GM12878 (cell line): Measurements from ENCODE around the gene ART3. TPM values are rescaled to one million over a fixed set of nuclear protein-coding genes. Genes with fewer than 3 reads are reported as not detected.

Experiments used
- ATF7 ChIP-seq: fragments of 450-650 bp; IDR thresholded peaks from 2 replicates; pipeline ENCODE4 v1.6.1; 2016; ENCODE audit warnings: low read depth, mild to moderate bottlenecking
- CBFB ChIP-seq: IDR thresholded peaks from 2 replicates; pipeline ENCODE4 v1.6.1; 2016; ENCODE audit warnings: antibody characterized with exemption, low read depth
- CBX5 ChIP-seq: sonication (generic); IDR thresholded peaks from 2 replicates; pipeline ENCODE4 v1.6.1; 2016; ENCODE audit warnings: low read depth, moderate library complexity, mild to moderate bottlenecking, inconsistent platforms
- CHD2 ChIP-seq: IDR thresholded peaks from 2 replicates; pipeline ENCODE4 v1.6.1; 2011; ENCODE audit warnings: low read depth, low read length, improper control_type of control experiment, borderline replicate concordance
- CUX1 ChIP-seq: IDR thresholded peaks from 2 replicates; pipeline ENCODE4 v1.6.1; 2012; ENCODE audit warnings: improper control_type of control experiment, low read depth, low read length; ENCODE audit not compliant: insufficient replicate concordance
- EED ChIP-seq: sonication (generic); IDR thresholded peaks from 2 replicates; pipeline ENCODE4 v1.6.1; 2016; ENCODE audit warnings: antibody characterized with exemption, low read depth
- EP300 ChIP-seq, 2 experiments: fragments of 150-350 bp in 1 of 2; IDR thresholded peaks; 2 replicates each; pipeline ENCODE4 v1.6.1; 2011 to 2012; ENCODE audit warnings: low read depth in 2 of 2, low read length in 2 of 2, borderline replicate concordance in 1 of 2, improper control_type of control experiment in 1 of 2, inconsistent platforms in 1 of 2; ENCODE audit not compliant: control insufficient read depth in 1 of 2
- FOXM1 ChIP-seq: IDR thresholded peaks from 2 replicates; pipeline ENCODE4 v1.6.1; 2012; ENCODE audit warnings: low read depth, mild to moderate bottlenecking, inconsistent platforms, low read length, moderate library complexity
- GATAD2B ChIP-seq: fragments of 450-650 bp; conservative IDR thresholded peaks from 2 replicates; pipeline ENCODE4 v1.6.1; 2017; ENCODE audit warnings: low read depth, mild to moderate bottlenecking, moderate library complexity
- IRF4 ChIP-seq: IDR thresholded peaks from 2 replicates; pipeline ENCODE4 v1.6.1; 2011; ENCODE audit warnings: low read depth, low read length
- MEF2A ChIP-seq: IDR thresholded peaks from 2 replicates; pipeline ENCODE4 v1.6.1; 2011; ENCODE audit warnings: low read depth, mild to moderate bottlenecking, low read length, moderate library complexity; ENCODE audit not compliant: insufficient read depth
- MXI1 ChIP-seq: fragments of 150-350 bp; IDR thresholded peaks from 2 replicates; pipeline ENCODE4 v1.6.1; 2011; ENCODE audit warnings: low read depth, mild to moderate bottlenecking, inconsistent platforms, low read length, improper control_type of control experiment
- POLR2A ChIP-seq: IDR thresholded peaks from 2 replicates; pipeline ENCODE4 v1.6.1; 2011; ENCODE audit warnings: low read depth, mild to moderate bottlenecking, low read length
- RAD51 ChIP-seq: fragments of 450-650 bp; IDR thresholded peaks from 2 replicates; pipeline ENCODE4 v1.6.1; 2016; ENCODE audit warnings: moderate library complexity, mild to moderate bottlenecking, inconsistent platforms
- REST ChIP-seq: IDR thresholded peaks from 2 replicates; pipeline ENCODE4 v1.6.1; 2012; ENCODE audit warnings: mild to moderate bottlenecking, low read depth, low read length
- SIN3A ChIP-seq: IDR thresholded peaks from 2 replicates; pipeline ENCODE4 v1.6.1; 2012; ENCODE audit warnings: low read depth, low read length, improper control_type of control experiment
- SRF ChIP-seq, 2 experiments: IDR thresholded peaks; 2 replicates each; pipeline ENCODE4 v1.6.1; 2011; ENCODE audit warnings: low read depth in 2 of 2, low read length in 2 of 2, mild to moderate bottlenecking in 1 of 2, moderate library complexity in 1 of 2
- ZNF384 ChIP-seq: IDR thresholded peaks from 2 replicates; pipeline ENCODE4 v1.6.1; 2012; ENCODE audit warnings: low read depth, mild to moderate bottlenecking, low read length, improper control_type of control experiment, borderline replicate concordance
- polyA plus RNA-seq, 11 experiments: library from polyadenylated mRNA; depleted of rRNA in 4 of 11; unstranded in 6 of 11; stranded (reverse) in 5 of 11; fragments of >200 nt; fragmentation: Nextera tagmentation in 4 of 11; fragmentation: Illumina TruSeq in 1 of 11; extraction: Ambion mirVana in 4 of 11; extraction: Trizol in 1 of 11; gene quantifications; 1 replicate in 1 of 11; 2 replicates in 10 of 11; pipeline versions ENCODE4 v1.2.1 to v1.2.3, GENCODE V29; 2011 to 2016; ENCODE audit warnings: inconsistent platforms in 2 of 11, missing spikeins in 2 of 11, low read depth in 1 of 11
- total RNA-seq, 4 experiments: library from RNA; depleted of rRNA in 3 of 4; stranded (reverse); fragments of >200 nt in 3 of 4; fragmentation: Illumina TruSeq in 1 of 4; extraction: Trizol in 1 of 4; gene quantifications; 2 replicates each; pipeline versions ENCODE4 v1.2.1 to v1.2.3, GENCODE V29; 2013 to 2021
- TF ChIP-seq, protein P1 (sequence below): fragments of 150-350 bp; IDR thresholded peaks from 2 replicates; pipeline ENCODE4 v1.6.1; 2016; ENCODE audit warnings: low read depth, low read length

Gene ART3
- total and polyA plus RNA-seq, 10 of the 15 experiments (the other 5 are each of a cell fraction or from before 2014, with no cell fraction given): 0.18 to 0.50 (median 0.26) TPM; not detected in 6

- TF ChIP-seq REST: peak; percentile 46; the same call in 1 of the 2 replicates
- peak; percentile 27 for TF ChIP-seq CUX1
- TF ChIP-seq SRF (IDR thresholded peaks at IDR 0.05; ENCODE audit: low read depth in 2 of 2, low read length in 2 of 2): peak in 1 of 2 experiments; percentile 70; a peak in 1 of 4 replicates
- no peak for TF ChIP-seq POLR2A
- TF ChIP-seq, protein P1, sequence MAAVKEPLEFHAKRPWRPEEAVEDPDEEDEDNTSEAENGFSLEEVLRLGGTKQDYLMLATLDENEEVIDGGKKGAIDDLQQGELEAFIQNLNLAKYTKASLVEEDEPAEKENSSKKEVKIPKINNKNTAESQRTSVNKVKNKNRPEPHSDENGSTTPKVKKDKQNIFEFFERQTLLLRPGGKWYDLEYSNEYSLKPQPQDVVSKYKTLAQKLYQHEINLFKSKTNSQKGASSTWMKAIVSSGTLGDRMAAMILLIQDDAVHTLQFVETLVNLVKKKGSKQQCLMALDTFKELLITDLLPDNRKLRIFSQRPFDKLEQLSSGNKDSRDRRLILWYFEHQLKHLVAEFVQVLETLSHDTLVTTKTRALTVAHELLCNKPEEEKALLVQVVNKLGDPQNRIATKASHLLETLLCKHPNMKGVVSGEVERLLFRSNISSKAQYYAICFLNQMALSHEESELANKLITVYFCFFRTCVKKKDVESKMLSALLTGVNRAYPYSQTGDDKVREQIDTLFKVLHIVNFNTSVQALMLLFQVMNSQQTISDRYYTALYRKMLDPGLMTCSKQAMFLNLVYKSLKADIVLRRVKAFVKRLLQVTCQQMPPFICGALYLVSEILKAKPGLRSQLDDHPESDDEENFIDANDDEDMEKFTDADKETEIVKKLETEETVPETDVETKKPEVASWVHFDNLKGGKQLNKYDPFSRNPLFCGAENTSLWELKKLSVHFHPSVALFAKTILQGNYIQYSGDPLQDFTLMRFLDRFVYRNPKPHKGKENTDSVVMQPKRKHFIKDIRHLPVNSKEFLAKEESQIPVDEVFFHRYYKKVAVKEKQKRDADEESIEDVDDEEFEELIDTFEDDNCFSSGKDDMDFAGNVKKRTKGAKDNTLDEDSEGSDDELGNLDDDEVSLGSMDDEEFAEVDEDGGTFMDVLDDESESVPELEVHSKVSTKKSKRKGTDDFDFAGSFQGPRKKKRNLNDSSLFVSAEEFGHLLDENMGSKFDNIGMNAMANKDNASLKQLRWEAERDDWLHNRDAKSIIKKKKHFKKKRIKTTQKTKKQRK: no peak
- TF ChIP-seq CBX5: peak; percentile 84; the same call in 1 of the 2 replicates
- TF ChIP-seq ZNF384: no peak
- TF ChIP-seq EED: 0 out of 2 replicates have a peak, but pooled peaks have one; percentile 37
- TF ChIP-seq MEF2A: peak; percentile 95
- TF ChIP-seq MXI1: no peak
- TF ChIP-seq EP300 (IDR thresholded peaks at IDR 0.05; ENCODE audit: borderline replicate concordance in 1 of 2, control insufficient read depth in 1 of 2, low read depth in 2 of 2, low read length in 2 of 2): peak; percentile 29 to 71; a peak in 2 of 4 replicates
- peak; percentile 99 for TF ChIP-seq FOXM1
- TF ChIP-seq SIN3A: no peak
- no peak for TF ChIP-seq CHD2
- 0 out of 2 replicates have a peak, but pooled peaks have one; percentile 33 for TF ChIP-seq CBFB
- TF ChIP-seq ATF7: 0 out of 2 replicates have a peak, but pooled peaks have one; percentile 19
- TF ChIP-seq IRF4: peak; percentile 90
- TF ChIP-seq GATAD2B: peak; percentile 68; the same call in 1 of the 2 replicates
- no peak for TF ChIP-seq RAD51
Measured at GRCh38 chr4:76058302-76058701, 16.2 kb upstream of the ART3 start (continued).
